A172 (cell line): ENCODE data around the gene KLHDC10. TPM values are rescaled to one million over a fixed set of nuclear protein-coding genes. Genes with fewer than 3 reads are reported as not detected.
"Not testable (repeated sequence)": the region's sequence is repeated elsewhere in the genome, so short reads cannot be mapped to it uniquely, and the experiment has no call there.

ENCODE experiments used
- DNase-seq: peaks from one replicate; pipeline ENCODE4 v3.0.0-alpha.2; 2015; ENCODE audit warnings: low spot score
- total RNA-seq: library from RNA; depleted of rRNA; stranded (reverse); fragments of >200 nt; shearing (Covaris generic); gene quantifications from 2 replicates; pipeline ENCODE4 v1.2.3, GENCODE V29; 2014; rRNA removed

The KLHDC10 gene
- total RNA-seq, 1 experiment from 2014 or later: 23.0 TPM

DNA sequence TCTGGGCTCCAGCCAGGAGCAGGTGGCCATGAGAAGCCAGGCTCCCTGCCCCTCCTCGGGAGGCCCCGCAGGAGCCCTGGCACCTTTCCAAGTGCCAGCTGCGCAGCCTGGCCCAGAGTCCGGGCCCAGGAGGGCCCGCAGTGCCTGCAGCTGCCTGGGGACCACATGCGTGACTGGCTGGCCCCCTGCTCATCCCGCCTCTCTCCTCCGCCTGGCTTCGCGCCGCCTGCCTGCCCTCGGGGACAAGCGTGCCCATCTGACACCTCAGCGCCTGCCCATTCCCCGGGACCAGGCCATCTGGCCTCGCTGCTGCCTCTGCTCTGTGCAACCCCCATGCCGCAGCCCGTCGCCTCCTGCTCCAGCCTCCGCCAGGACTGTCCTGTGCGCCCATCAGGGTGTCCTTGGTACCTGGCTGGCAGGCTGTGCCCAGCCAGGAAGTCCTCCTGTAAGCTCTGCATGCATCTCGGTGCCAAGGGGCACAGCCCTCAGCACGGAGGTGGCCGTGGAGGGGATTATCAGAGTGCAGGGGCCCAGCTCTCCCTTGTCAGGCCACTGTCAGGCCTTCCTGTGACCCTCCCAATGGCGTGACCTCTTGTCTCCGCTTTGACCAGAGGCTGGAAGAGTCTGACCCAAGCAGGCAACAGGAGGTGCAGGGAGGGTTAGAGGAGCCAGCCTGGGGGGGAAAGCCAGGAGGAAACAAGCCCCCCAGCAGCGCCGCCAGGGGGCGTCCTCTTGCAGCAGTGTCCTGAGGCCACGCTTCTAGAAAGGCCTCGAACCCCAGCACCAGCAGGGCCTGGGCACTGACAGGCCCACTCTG lies 84.4 kb downstream of the KLHDC10 start:
- DNase-seq: no peak

DNA sequence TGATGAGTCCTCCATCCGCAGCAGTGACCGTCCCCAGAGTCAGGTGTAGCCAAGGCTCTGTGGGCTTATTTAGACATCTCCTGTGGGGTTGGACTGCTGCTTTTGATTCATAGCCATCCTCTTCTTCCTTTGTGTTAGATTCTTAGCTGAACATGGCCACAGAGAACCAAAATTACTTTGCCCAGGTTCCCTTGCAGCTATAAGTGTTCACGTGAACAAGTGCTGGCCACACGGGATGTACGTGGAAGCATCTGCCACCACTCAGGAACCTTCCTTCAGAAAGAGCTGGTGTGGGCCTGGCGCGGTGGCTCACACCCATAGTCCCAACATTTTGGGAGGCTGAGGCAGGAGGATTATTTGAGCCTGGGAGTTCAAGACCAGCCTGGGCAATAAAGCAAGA lies 85.8 kb downstream of the KLHDC10 start:
- DNase-seq: no peak

DNA sequence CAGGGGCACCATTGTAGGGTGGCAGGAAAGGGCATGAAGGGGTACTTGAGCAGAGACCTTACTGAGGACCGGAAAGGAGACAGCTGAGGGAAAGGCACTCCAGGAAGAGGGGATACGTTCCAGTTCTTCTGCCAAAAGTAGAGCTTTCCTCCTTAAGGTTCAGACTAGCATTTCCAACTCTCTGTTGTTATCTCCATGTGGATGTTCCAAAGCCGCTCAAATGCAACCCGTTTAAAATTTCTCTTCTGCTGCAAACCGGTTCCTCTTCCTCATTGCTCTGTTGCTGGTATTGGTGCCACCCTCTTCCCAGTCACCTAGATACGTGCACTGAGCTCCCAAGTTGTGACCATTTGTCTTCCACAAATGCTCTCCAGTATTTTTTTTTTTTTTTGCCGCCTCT lies 87.4 kb downstream of the KLHDC10 start:
- no peak for DNase-seq

DNA sequence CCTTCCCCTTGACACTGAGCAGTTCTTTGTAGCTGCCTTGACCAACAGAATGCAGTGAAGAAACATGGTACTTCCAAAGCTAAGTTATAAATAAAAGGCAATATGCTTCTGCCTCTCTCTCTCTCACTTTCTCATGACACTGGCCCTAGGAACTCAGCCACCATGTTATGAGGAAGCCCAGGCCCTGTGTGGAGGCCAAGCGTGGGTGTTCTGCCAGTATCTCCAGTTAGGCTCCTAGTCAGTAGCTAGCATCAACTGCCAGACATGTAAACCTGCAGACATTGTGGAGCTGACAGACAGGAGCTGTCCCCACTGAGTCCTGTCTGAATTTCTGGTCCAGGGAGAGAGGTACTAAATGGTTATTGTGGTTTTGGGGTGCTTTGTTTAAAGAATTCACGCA lies 89.7 kb downstream of the KLHDC10 start:
- no peak for DNase-seq

DNA sequence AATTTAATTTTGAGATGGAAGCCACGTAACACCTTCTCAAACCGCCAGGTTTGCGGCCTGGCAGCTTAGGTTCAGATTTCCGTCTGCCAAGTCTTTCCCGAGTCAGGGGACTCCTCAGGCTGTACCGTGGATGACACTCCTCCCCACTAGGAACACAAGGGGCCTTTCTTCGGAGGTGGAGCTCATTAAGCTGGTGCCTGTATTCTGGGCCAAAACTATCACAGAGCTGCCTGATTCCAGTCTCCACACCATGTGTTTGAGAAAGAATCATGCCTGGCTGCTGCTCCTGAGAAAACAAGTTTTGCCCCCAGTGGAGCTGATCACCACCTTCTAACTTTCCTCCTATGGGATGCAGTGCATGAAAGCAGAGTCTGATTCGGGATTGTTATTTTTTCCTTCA lies 90.1 kb downstream of the KLHDC10 start:
- no peak for DNase-seq

DNA sequence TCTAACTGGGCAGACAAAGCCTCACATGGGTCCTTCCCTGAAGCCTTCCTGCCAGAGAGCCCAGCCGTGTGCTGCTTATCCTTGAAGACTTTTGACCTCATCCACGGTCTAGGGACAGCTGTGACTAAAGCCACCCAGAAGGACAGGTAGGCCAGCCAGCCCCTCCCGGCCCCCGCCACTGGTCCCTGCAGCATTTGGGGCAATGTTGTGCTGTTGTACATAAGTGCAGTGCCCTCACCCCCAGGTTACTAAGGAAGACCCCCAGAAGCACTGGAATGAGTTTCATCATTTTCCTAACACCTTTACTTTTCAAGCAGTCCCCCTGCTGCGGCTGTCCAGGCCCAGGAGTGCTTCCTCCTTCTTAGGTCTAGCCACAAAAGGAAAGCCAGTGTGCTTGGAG lies 91.9 kb downstream of the KLHDC10 start:
- DNase-seq: no peak

DNA sequence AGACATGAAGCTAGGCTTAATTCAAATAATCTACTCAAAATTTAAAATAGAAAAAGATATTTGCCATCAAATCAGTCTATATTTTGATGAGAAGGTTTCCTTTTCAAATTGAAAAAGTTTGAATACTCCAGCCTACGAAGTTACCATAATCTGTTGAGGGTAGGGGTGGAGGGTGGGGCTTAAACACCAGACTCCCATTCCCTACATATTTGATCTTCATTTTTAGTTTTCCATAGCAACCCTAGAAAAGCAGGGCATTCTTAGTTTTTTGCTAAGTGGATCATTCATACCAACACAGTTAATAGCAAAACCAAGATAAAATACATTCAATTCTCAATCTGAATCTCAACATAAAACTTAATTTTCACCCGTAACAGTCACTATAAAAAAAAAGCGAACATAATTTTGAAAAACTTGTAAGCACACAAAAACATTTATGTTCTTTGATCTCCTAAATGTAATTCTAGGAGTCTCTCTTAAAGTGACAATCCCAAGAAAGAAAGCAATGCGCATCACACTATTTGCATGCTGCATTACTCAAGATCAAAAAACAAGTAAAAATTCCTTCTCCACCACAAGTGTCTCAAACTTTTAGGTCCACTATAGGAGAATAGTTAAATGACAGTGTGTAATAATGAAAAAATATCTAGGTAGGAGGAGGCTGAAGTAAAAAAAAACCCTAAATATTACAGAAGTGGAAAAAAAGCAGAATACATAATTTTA lies 104.1 kb downstream of the KLHDC10 start:
- DNase-seq: no peak

DNA sequence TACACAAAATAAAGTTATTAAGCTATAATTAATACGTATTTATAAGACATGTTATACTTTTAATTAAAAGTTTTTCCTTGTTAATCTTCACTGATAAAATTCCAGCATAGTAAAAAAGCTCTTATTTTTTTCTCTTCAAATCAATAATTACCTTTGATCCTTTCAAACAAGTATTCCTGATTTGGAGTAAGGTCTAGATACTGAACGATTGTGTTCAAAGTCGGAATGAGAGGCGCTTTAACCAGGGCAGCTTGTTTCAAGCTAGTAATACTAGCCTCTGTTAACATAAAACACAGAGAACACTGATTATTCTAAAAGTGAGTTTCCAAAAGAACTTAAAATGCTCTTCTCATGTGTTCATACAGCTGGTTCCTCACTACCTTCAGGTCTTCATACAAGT lies 107.9 kb downstream of the KLHDC10 start:
- no peak for DNase-seq

DNA sequence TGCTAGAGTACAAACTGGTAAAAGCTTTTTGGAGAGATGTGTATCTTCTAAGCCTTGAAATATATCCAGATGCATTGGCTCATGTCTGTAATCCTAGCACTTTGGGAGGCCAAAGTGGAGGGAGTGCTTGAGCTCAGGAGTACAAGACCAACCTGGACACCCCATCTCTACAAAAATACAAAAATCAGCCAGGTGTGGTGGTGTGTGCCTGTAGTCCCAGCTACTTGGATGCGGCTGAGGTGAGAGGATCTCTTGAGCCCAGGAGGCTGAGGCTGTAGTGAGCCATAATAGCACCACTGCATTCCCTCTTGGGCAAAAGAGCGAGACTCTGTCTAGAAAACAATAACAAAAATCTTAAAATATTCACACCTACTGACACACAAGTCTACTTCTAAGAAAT lies 109.3 kb downstream of the KLHDC10 start:
- DNase-seq: no peak

DNA sequence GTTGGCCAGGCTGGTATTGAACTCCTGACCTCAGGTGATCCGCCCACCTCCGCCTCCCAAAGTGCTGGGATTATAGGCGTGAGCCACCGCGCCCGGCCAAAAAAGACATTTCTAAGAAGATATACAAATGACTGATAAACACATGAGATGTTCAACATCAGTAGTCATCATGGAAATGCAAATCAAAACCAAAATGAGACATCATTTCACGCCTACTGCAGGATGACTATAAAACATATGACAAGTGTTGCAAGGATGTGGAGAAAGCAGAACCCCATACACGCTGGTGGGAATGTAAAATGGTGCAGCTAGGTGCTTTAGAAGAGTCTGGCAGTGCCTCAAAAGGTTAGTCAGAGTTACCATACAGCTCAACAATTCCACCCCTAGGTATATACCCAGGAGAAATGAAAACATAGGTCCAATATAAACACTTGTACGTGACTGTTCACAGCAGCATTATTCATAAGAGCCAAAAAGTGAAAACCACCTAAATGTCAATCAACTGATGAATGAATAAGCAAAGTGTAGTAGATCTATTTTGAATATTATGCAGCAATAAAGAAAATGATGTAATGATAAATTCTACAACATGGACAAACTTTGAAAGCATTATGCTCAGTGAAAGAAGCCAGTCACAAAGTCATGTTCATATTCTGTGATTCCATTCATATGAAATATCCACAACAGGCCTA lies 110.4 kb downstream of the KLHDC10 start:
- DNase-seq: peak; percentile 73

DNA sequence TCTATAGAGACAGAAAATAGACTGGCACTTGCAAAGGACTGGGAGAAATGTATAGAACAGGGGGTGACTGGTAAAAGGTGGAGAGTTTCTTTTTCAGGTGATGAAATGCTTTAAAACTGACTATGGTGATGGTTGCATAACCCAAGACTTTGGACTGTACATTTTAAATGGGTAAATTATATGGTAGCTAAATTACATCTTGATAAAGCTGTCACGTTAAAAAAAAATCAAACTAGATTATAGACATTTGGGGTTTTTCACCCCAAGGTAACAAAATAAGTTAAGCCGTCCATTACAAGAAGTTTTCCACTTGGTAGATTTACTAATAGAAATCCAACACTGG lies 110.9 kb downstream of the KLHDC10 start:
- no peak for DNase-seq

DNA sequence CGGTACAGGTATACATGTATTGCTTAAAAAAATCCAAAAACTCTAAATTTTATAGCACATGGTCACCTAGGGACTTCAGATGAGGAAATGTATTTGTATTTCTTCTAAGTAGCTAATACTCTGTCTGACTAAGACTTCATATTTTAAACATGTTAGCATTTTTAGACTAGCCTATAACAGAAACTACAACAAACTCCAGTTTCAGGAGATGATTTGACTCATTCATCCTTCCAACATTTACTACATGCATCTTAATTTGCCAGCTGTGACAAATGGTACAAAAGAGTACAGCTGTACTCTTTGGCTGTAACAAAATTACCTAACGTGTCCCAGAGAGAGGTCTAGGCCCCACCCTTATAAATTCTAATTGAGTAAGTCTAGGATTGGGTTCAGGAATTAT lies 112.7 kb downstream of the KLHDC10 start:
- DNase-seq: no peak

DNA sequence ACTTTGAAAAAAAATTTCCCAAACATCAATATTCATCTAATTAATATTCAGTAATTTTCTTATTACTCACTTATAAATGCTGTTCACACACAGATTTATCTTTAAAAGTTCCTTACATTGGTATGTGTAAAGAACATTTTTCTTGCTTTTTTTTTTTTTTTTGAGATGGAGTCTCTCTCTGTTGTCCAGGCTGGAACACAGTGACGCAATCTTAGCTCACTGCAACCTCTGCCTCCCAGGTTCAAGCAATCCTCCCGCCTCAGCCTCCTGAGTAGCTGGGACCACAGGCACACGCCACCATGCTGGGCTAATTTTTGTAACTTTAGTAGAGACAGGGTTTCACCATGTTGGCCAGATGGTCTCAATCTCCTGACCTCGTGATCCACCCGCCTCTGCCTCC lies 114.0 kb downstream of the KLHDC10 start:
- not testable (repeated sequence) for DNase-seq

Other genes with a start within 250 kb of the KLHDC10 start
- 77.7 and 94.8 TPM in 2 replicates for gene UBE2H, start 117.6 kb upstream of the KLHDC10 start, total RNA-seq
- 32.5 and 49.3 TPM in 2 replicates for gene ZC3HC1, start 19.2 kb upstream of the KLHDC10 start, total RNA-seq
- gene TMEM209, start 134.9 kb downstream of the KLHDC10 start, total RNA-seq: 12.7 and 14.9 TPM in 2 replicates
- not detected in 2 replicates for gene SSMEM1, start 137.3 kb downstream of the KLHDC10 start, total RNA-seq
- not detected in 2 replicates for gene CPA2, start 196.3 kb downstream of the KLHDC10 start, total RNA-seq
- 387 and 495 TPM in 2 replicates for gene CPA4, start 222.6 kb downstream of the KLHDC10 start, total RNA-seq